RPMI7951 (cell line): ENCODE data around the gene PAQR3. TPM values are rescaled to one million over a fixed set of nuclear protein-coding genes. Genes with fewer than 3 reads are reported as not detected.

Source experiments
- DNase-seq: peaks from one replicate; pipeline ENCODE4 v3.0.0-alpha.2; 2012; ENCODE audit warnings: low read depth
- total RNA-seq: library from RNA; depleted of rRNA; stranded (reverse); fragments of >200 nt; shearing (Covaris generic); gene quantifications from 2 replicates; pipeline ENCODE4 v1.2.3, GENCODE V29; 2014; rRNA removed

The PAQR3 gene, protein sequence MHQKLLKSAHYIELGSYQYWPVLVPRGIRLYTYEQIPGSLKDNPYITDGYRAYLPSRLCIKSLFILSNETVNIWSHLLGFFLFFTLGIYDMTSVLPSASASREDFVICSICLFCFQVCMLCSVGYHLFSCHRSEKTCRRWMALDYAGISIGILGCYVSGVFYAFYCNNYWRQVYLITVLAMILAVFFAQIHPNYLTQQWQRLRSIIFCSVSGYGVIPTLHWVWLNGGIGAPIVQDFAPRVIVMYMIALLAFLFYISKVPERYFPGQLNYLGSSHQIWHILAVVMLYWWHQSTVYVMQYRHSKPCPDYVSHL
- total RNA-seq: 12.9 and 19.8 TPM in 2 replicates

DNA sequence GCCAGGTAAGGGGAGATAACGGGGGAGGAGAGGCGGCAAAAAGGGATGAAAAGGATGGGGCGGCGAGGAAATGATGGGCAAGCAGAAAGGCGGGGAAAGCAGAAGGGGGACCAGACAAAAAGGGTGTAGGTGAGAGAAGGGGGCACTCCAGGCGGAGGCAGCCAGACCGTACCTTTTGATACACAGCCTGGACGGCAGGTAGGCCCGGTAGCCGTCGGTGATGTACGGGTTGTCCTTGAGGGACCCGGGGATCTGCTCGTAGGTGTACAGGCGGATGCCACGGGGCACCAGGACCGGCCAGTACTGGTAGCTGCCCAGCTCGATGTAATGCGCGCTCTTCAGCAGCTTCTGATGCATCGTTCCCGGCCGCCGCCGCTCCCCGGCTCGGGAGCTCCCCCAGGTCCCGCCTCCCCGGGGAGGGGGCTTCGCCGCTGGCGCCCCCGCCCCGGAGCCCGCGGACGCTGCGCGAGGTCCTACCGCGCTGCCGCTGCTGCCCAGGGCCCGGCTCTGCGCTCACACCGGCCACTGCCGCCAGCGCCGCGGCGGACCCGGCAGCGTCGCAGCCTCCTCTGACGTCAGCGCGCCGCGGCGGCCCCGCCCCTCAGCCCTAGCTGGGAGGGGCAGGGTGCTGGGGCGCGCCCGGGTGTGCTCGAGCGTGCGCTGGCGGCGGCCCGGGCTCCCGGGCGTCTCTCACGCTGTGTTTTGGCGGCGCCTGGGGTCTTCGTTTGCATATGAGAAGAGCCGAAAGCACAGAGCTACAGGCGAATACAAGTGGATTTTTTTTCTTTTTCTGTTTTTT, at the start of gene PAQR3:
TSS of gene PAQR3 (minus strand) at position 571 of the 799 bp plus-strand sequence. CDS start at position 357, 214 bp downstream.
- DNase-seq: peak; percentile 80

DNA sequence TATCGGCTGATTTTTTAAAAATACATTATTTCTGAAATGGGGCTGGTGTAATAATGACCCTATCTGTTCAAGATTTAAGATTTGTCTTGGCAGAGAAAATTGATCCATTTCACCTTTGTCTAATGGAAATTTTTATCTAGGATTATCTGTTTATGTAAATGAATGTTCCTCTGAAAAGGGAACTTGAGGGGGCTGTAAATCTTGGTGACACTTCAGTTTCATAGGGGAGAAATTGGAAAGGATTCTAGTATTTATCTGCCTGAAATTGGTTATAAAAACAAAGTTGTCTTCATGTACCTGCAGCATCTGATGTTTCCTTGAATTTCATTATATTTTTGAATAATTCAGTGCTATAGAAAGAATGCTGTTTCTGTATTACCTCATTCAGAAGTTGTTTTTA, 48.4 kb upstream of the PAQR3 start:
- no peak for DNase-seq

DNA sequence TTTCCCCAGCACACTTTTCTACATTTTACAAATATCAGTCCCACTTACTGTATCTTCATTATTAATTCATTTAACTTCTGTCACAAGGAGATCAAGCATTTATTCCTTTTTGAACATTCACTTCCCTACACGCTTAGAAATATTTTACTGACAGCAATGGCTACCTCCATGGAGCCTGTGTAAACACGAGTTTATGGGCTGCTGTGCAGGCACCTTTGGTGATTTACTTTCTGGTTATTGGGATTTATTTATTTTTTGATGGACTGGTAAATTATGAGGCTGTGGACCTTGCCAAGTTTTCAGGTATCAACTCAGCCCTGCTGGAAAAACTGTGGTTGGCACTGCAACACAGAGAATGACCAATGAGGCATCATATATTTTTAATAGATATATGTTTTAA, 45.4 kb upstream of the PAQR3 start:
- DNase-seq: no peak

DNA sequence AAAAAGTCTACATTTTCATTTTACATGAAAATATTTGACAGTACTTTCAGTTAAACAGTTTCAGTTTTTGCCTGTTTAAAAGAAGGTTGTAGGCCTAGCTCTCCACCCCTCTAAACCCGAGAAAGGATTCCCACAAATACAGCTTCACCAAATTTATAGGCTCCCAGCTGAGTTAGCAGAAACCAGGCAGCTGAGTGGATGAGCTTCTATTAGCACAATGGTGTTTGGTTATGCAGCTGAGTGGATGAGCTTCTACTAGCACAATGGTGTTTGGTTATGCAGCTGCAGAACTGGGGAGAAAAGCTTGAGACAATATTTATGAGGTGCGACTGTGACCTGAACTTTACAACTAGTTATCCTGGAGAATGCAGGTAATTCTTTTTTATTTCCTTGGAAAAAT, 36.6 kb upstream of the PAQR3 start:
- DNase-seq: no peak

DNA sequence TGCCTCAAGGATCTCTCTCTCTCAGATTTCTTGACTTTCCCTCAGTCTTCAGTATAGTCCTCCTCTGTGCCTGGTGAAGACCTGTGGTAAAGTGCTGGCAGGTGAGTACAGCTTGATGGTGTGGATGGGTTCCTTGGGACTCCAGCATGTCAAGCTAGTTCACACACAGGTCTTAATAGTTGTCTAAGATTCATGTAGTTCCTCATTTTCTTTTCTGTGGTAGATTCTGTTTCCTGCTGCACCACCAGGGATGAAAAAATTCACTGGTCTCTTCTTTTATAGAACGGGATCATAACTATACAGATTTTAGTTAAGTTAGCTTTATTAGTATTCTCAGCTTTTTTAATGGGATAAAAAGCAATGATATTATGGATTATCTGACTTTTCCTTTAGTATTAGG, 32.5 kb upstream of the PAQR3 start:
- DNase-seq: no peak

DNA sequence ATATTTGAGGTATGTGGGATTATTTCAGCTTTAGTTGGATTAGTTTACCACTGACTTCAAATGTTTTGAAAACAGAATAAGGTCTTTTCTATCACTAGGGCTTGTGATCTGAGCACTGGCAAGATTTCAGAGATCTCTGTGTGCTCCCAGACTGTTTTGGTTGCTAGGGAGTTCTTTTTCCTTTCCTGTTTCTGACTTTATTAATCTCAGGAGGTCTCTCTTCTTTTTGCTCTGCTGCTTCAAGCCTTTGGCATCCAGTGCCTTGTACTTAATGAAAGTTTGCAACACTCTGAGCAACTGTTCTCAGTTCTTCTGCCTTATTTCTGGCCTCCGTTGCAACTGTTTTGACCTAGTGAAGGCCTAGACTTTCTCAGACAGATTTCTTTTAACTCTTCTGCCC, 32.1 kb upstream of the PAQR3 start:
- no peak for DNase-seq

DNA sequence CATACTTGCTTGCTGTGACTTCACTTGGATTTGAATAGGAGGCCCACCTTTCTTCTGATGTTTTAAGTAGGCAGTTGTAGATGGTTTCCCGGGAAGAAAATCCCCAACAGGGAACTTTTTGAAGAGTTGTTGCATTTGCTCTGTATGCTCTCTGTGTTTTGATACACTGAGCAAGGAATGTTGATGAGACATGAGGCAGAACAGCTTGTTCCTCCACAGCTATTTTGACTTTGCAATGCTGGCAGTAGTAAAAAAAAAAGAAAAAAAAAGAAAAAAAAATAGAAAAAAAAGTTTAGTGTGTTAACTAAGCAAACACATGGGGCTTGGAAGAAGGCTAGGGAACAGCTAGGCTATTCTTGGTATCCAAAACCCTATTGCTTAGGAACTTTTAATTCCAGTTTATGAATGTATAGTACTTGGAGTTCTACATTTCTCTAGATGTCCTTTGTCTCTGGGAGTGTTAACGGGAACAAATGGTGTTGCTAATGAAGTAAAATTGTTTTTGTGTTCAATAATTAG, 23.4 kb upstream of the PAQR3 start:
- DNase-seq: no peak

DNA sequence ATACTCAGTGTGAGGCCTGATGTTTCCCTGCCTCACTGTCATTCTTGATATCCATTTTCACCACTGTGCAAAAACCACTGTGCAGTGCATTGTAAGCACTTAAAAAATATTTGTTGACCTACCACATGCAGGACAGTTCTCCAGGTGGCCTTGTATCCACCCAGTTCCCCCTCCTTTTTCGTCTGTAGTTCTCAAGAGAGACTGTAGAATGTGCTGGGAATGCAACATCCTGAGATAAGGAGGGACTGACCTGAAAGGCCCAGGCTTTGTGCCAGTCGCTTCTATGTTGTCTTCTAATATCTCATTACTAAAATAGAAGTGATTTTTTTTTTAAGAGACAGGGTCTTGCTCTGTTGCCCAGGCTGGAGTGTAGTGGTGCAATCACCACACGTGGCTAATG, 21.7 kb upstream of the PAQR3 start:
- DNase-seq: no peak

DNA sequence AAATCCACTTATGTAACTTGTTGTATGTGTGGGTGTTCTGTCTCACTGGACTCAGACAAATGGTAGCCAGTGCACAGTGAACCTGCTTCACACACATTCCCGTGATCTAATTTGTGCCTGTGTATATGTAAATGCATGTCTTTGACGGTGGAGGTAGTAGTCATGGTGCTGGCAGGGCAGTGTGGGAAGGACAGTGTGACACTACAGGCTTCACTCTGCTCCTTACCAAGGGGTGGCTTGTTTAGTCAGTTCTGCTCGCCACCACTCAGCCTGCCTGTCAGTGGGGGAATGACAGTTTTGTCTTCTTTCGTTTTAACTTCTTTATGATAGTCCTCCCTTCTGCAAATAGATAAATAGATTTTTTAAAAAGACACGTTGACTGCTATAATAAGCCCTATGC, 17.7 kb upstream of the PAQR3 start:
- DNase-seq: no peak

DNA sequence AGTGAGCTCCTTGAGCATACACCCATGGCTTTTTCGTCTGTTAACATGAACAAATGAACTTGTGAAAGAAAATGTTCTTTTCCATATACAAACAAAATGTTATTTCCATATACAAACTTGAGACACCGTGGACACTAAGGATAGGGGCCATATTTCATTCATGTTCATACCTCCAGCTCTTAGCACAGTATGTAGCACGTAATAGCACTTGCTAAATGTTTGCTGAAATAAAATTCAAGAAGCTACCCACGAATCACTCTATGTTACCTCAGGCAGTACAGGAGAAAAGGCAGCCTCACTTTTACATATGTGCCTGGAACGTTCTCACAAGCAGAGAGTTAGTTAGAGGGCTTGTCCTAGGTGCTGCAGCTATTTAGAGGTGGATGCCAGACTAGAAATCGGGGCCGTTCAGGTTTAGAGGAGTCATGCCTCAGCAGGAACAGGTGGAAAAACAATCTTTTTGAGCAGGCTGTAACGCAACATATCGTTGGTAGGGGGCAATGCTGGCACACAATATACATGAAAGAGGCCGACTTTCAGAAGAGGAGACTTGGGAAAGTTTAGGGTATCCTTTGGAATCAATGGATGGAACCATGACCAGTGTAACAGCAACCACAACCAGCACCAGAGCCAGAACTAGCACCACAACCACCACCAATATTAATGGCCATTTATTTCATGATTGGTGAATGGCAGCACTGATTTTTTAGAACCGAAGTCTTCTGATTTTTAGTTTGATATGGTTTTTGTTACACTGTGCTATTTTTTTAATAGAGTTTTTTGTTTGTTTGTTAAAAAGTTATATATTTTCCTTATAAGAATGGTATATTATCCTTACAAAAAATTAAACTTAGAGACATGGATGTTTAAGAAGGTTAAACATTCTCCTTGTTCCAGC, 14.8 kb upstream of the PAQR3 start:
- DNase-seq: peak; percentile 8

DNA sequence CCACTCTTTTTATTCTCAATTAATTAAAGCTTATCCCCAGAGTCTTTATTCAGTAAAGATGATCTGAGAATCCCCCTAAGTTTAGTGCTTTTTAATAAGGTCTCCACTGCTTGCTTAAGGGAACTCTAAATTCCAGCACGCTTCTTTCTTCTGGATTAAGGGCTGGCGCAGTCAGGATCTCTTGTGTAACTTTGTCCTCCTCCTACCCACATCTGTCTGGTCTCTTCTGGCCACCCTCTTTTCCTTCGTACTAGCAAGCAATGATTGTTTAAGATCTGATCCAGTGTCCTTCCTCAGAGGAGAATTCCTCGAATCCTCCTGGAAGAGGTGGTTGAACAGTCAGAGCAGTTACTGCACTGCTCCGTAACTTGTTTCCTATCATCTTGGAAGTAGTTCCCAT, 14.0 kb upstream of the PAQR3 start:
- no peak for DNase-seq

DNA sequence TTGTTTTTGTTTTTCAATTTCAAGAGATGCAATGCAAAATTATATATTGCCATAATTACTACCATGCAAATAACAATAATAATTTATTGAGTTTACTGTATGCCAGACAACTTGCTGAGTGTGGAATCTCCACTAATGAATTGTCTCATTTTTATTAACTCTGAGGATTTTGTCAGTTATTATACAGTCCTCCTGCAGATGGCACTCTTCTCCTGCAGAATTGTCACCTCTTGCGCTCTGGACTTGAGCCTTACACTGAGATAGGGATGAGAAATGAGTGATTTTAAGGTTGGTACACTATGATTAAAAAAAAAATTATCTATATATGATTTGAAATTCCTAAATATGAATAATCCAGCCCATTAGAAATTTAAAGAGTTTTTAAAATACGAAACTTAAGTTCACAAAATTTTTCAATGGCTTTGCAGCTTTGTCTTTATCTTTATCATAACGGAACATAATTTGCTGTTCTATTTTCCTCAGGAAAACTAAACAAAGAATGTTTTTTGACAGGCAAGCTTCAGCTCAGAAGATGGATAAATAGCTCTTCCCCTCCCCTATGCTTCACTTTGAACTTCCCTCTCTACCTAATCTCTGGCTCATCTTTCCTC, 12.7 kb upstream of the PAQR3 start:
- DNase-seq: peak; percentile 35

DNA sequence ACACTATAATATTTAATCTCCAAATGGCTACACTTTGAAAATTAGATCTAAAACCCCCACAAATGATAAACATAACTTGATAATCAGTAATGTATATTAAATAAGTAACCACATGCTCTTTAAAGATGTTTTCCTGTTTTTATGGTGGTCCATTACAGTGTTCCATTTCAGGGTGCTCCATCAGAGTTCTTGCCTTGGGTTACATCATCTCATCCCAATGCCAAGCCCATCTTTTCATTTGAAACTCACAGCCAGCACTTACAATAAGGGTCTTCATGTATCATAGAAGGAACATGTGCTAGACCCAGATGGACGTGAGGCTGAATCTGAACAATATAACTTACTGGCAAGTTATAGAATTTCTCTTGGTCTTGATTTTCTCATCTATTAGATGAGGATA, 10.5 kb upstream of the PAQR3 start:
- no peak for DNase-seq

DNA sequence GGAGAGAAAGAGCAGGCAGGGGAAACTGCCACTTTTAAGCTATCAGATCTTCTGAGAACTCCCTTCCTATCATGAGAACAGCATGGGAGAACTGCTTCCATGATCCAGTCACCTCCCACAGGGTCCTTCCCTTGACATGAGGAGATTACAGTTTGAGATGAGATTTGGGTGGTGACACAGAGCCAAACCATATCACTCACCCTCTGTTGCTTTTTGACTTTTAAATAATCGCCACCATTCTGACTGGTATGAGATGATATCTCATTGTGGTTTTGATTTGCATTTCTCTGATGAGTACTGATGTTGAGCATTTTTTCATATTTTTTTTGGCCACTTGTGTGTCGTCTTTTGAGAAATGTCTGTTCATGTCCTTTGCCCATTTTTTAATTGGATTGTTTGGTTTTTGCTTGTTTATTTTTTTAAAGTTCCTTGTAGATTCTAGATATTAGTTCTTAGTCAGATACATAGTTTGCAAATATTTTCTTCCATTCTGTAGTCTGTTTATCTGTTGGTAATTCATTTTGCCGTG, 6.5 kb upstream of the PAQR3 start:
- peak; percentile 11 for DNase-seq

DNA sequence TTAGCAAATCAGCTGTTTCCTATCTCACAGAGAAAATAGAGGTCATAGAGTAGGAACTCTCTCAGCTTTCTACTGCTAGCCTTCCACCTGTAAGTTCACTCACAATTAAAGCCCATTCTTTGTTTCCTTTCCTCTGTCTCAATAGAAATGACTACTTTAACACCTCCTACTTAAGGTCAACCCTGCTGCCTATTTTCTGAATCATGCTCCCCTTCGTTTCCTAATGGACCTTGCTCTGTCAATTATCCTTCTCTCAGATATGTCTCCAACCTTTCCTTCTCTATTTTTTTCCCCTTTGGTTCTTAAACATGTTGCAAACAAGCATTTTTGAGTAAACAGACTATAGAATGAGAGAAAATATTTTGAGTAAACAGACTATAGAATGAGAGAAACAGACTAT, 5.1 kb upstream of the PAQR3 start:
- DNase-seq: no peak

DNA sequence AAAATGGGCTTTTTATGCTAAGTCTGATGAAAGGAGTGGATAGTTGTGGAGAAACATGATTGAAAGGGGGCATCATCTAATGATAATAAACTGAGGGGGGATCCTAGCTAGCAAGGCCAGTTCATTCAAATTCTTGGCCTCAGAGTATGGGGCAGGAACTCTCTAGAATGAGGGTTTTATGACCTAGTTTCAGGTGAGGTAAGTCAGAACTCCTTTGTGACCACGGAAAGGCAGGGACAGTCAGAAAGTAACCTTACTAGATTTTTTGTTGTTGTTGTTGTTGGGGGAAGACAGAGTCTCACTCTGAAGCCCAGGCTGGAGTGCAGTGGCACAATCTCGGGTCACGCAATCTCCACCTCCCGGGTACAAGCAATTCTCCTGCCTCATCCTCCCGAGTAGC, 1.5 kb upstream of the PAQR3 start:
- no peak for DNase-seq

DNA sequence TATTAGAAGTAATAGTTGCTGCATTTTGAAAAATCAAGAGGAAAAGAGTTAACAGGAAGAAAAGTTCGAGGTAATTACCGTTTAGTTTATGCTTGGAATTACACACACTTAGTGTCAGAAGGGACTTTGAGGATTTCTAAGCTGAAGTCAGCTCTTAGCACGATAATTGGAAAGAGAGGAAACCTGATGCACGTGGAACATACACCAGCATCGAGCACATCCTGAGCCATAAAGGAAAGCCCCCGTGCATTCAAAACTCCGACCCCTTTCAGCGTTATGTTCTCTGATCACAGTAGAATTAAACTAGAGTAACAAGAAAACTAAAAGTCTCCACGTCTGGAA, 400 bp upstream of the PAQR3 start:
- no peak for DNase-seq

DNA sequence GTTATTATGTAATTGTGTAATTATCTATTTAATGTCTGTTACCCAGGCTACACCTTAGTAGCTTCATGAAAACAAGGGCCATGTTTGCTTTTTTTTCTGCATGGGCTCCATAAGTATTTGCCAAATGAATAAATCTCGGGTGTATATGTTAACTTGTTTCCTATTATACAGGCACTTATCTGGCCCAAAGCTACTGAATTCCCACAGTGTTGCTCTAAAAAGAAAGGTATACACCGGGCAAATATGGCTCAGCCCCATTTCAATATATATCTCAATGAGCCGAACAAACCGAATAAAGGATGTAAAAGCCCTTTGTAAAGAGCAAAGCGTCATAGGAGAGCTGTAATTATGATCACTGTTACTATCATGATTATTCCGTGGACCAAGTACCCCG, 767 bp downstream of the PAQR3 start:
- DNase-seq: no peak

DNA sequence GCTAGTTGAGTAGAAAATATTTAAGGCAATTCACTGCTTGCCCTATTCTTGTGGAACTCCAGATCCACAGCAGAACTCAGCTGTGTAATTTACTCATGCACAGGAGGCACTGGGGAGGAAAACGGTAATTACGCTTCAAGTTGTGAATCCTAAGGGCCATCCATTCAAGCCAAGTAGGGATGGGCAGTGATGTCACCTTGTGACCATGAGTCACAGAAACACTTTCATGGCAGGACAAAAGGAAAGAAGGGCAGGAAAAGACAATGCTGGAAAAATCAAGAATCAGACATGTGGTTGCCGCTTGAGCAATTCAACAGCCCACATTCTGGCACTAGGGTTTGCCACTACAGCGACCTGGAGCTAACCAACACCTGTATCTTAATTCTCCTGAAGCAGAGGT, 1.4 kb downstream of the PAQR3 start:
- DNase-seq: peak; percentile 67

DNA sequence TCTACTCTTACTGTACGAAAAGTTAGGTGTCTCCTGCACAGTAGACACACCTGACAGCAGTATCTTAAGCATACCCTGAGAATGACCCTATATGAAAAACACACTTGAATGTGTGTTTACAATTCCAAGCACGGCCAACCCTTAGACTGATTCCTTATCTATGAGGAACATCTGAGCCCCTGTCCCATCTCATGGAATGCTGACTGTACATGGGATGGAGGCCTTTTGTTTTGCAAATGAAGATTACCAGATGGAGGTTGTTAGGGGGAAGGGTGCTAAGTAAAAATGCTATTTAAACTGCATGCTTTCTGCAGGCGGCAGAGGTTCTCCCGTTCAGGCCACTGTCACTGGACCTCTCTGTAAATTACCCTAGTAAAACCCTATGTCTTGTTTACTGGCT, 2.2 kb downstream of the PAQR3 start:
- DNase-seq: no peak

DNA sequence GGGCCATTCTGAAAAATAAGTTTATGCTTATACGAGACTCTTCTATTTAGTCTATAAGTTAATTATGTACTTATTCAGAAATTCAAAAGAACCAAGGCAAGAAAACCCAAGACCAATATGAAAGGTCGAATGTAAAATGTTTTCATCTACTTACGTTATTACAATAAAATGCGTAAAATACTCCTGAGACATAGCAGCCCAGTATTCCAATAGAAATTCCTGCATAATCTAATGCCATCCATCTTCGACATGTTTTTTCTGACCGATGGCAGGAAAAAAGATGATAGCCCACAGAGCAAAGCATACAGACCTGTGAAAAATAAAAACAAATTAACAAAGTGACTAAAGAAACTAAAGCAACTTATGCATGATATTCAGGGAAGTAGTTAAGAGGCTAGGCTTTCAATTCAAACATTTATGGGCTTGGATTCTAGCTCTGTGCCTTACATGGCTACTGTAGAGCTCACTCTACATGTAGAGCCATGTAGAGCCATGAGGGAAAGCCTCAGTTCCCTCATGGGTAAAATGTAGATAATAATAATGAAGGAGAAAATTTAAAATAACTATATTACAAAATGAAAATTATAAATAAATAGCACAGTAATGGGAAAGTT, 9.1 kb downstream of the PAQR3 start:
- DNase-seq: no peak
